Measurements from ENCODE around the gene TDRD1. TPM values are rescaled to one million over a fixed set of nuclear protein-coding genes. Genes with fewer than 3 reads are reported as not detected.

The TDRD1 gene
- polyA plus RNA-seq, 1 donor from 2014 or later = not detected

GRCh38 chr10:114242235-114242634 lies 63.1 kb downstream of the TDRD1 start:
- Histone ChIP-seq H3K79me2 (replicated peaks; ENCODE audit: insufficient read depth, low read length) (no peaks in the 10 kb centered on the region), H3K36me3 (ENCODE audit: insufficient read depth, low read length) (no peaks in the 10 kb centered on the region), H2AFZ (ENCODE audit: low read depth, low read length) (no peak overlapping the region), H3K27me3 (ENCODE audit: insufficient read depth, low read depth, low read length) (peaks cover 51% of the 10 kb centered on the region), H3K4me2 (ENCODE audit: low read length) (no peak overlapping the region), H3K27ac (ENCODE audit: low read length) (no peak overlapping the region), H3K9me2 (ENCODE audit: insufficient read depth, low read length) (no peaks in the 10 kb centered on the region), H3F3A (ENCODE audit: insufficient read depth, low read length, poor library complexity, severe bottlenecking) (no peaks in the 10 kb centered on the region), H4K20me1 (ENCODE audit: insufficient read depth) (no peaks in the 10 kb centered on the region), H3K9ac (ENCODE audit: low read length) (no peak overlapping the region), H3K4me3 (ENCODE audit: low read length) (no peak overlapping the region), H3K9me3 (ENCODE audit: low read length) (no peaks in the 10 kb centered on the region)
- no peak for TF ChIP-seq POLR2AphosphoS5 (IDR thresholded peaks at IDR 0.05)
- TF ChIP-seq EP300 (conservative IDR thresholded peaks at IDR 0.05; ENCODE audit: poor library complexity, severe bottlenecking) = no peak
- TF ChIP-seq EZH2 (IDR thresholded peaks at IDR 0.05; ENCODE audit: borderline replicate concordance, insufficient read depth, low read length, poor library complexity, severe bottlenecking) = no peak
- TF ChIP-seq SMC3 (conservative IDR thresholded peaks at IDR 0.05; ENCODE audit: poor library complexity) = no peak
- no peak for TF ChIP-seq CTCF (IDR thresholded peaks at IDR 0.05; ENCODE audit: poor library complexity, severe bottlenecking)
- TF ChIP-seq REST (IDR thresholded peaks at IDR 0.05; ENCODE audit: borderline replicate concordance) = no peak

GRCh38 chr10:114243661-114244060 lies 64.5 kb downstream of the TDRD1 start:
- H3K9me3 ChIP-seq (ENCODE audit: low read length) = no peaks in the 10 kb centered on the region
- TF ChIP-seq MXI1 (conservative IDR thresholded peaks at IDR 0.05; ENCODE audit: poor library complexity, severe bottlenecking) (no peak), RAD21 (conservative IDR thresholded peaks at IDR 0.05) (no peak), EP300 (conservative IDR thresholded peaks at IDR 0.05; ENCODE audit: poor library complexity, severe bottlenecking) (no peak)
- H3K4me2 ChIP-seq (ENCODE audit: low read length) = no peak overlapping the region
- no peak overlapping the region for H3K27ac ChIP-seq (ENCODE audit: low read length)
- no peaks in the 10 kb centered on the region for H3K9me2 ChIP-seq (ENCODE audit: insufficient read depth, low read length)
- no peaks in the 10 kb centered on the region for H3F3A ChIP-seq (ENCODE audit: insufficient read depth, low read length, poor library complexity, severe bottlenecking)
- no peak overlapping the region for H3K9ac ChIP-seq (ENCODE audit: low read length)
- peaks cover 41% of the 10 kb centered on the region for H3K27me3 ChIP-seq (ENCODE audit: insufficient read depth, low read depth, low read length)
- H2AFZ ChIP-seq (ENCODE audit: low read depth, low read length) = no peak overlapping the region
- no peak overlapping the region for H3K4me3 ChIP-seq (ENCODE audit: low read length)
- H3K36me3 ChIP-seq (ENCODE audit: insufficient read depth, low read length) = no peaks in the 10 kb centered on the region
- no peaks in the 10 kb centered on the region for H3K79me2 ChIP-seq (replicated peaks; ENCODE audit: insufficient read depth, low read length)
- no peaks in the 10 kb centered on the region for H4K20me1 ChIP-seq (ENCODE audit: insufficient read depth)

GRCh38 chr10:114244126-114244525 lies 65.0 kb downstream of the TDRD1 start:
- Histone ChIP-seq H3K9me2 (ENCODE audit: insufficient read depth, low read length) (no peaks in the 10 kb centered on the region), H3K9me3 (ENCODE audit: low read length) (no peaks in the 10 kb centered on the region), H3K79me2 (replicated peaks; ENCODE audit: insufficient read depth, low read length) (no peaks in the 10 kb centered on the region), H3K27me3 (ENCODE audit: insufficient read depth, low read depth, low read length) (peaks cover 36% of the 10 kb centered on the region), H3K27ac (ENCODE audit: low read length) (no peak overlapping the region), H3K36me3 (ENCODE audit: insufficient read depth, low read length) (no peaks in the 10 kb centered on the region), H3K4me2 (ENCODE audit: low read length) (no peak overlapping the region), H4K20me1 (ENCODE audit: insufficient read depth) (no peaks in the 10 kb centered on the region), H3F3A (ENCODE audit: insufficient read depth, low read length, poor library complexity, severe bottlenecking) (no peaks in the 10 kb centered on the region), H3K9ac (ENCODE audit: low read length) (no peak overlapping the region), H2AFZ (ENCODE audit: low read depth, low read length) (no peak overlapping the region), H3K4me3 (ENCODE audit: low read length) (no peak overlapping the region)
- no peak for TF ChIP-seq EZH2 (IDR thresholded peaks at IDR 0.05; ENCODE audit: borderline replicate concordance, insufficient read depth, low read length, poor library complexity, severe bottlenecking)
- no peak for TF ChIP-seq RAD21 (conservative IDR thresholded peaks at IDR 0.05)
- TF ChIP-seq SMC3 (conservative IDR thresholded peaks at IDR 0.05; ENCODE audit: poor library complexity) = no peak
- no peak for TF ChIP-seq POLR2AphosphoS5 (IDR thresholded peaks at IDR 0.05)
- TF ChIP-seq REST (IDR thresholded peaks at IDR 0.05; ENCODE audit: borderline replicate concordance) = no peak
- no peak for TF ChIP-seq EP300 (conservative IDR thresholded peaks at IDR 0.05; ENCODE audit: poor library complexity, severe bottlenecking)
- TF ChIP-seq CTCF (IDR thresholded peaks at IDR 0.05; ENCODE audit: poor library complexity, severe bottlenecking) = no peak
- no peak for TF ChIP-seq MXI1 (conservative IDR thresholded peaks at IDR 0.05; ENCODE audit: poor library complexity, severe bottlenecking)
- no peak for TF ChIP-seq TAF1 (IDR thresholded peaks at IDR 0.05; ENCODE audit: low read depth)
